HFFc6 (cell line): ENCODE data around the gene SLC4A1AP. TPM values are rescaled to one million over a fixed set of nuclear protein-coding genes. Genes with fewer than 3 reads are reported as not detected.
"Not testable (repeated sequence)": the region's sequence is repeated elsewhere in the genome, so short reads cannot be mapped to it uniquely, and the experiment has no call there.

ENCODE experiments used
- DNase-seq: peaks from one replicate; pipeline ENCODE4 v3.0.0-alpha.2; 2018
- H3K27ac Mint-ChIP-seq: 2 replicates; pipeline ENCODE4 v1.8.0; 2020; ENCODE audit warnings: mild to moderate bottlenecking, mixed read lengths
- H3K27me3 Mint-ChIP-seq: 2 replicates; pipeline ENCODE4 v1.8.0; 2021; ENCODE audit warnings: mild to moderate bottlenecking, moderate library complexity, mixed read lengths; ENCODE audit not compliant: insufficient read depth
- H3K36me3 Mint-ChIP-seq: 2 replicates; pipeline ENCODE4 v1.8.0; 2021; ENCODE audit warnings: low read depth, mixed read lengths
- H3K4me1 Mint-ChIP-seq: 2 replicates; pipeline ENCODE4 v1.8.0; 2020; ENCODE audit warnings: low read depth, mixed read lengths
- H3K4me3 Mint-ChIP-seq: 2 replicates; pipeline ENCODE4 v1.8.0; 2020; ENCODE audit warnings: mild to moderate bottlenecking, moderate library complexity, mixed read lengths
- H3K9me3 Mint-ChIP-seq: 2 replicates; pipeline ENCODE4 v1.8.0; 2020; ENCODE audit warnings: mild to moderate bottlenecking, mixed read lengths
- CTCF ChIP-seq: fragments of 200-600 bp; sonication (generic); IDR thresholded peaks from 2 replicates; pipeline ENCODE4 v1.5.0; 2021; ENCODE audit warnings: antibody characterized with exemption, mild to moderate bottlenecking
- total RNA-seq, 6 experiments: library from RNA; stranded (reverse); fragmentation: NEBNext Ultra II Directional; extraction: Animal tissue kit (Norgen Biotek cat#: 25700); gene quantifications; 2 replicates in 1 of 6; 3 replicates in 5 of 6; pipeline ENCODE4 v1.2.3, GENCODE V29; 2021

Gene SLC4A1AP
- total RNA-seq, 6 experiments from 2014 or later: 23.0 to 27.1 (median 24.5) TPM

- no peaks in the 10 kb centered on the region for H3K9me3 Mint-ChIP-seq
- H3K4me3 Mint-ChIP-seq: peak overlapping the region; percentile 50
Observed at GRCh38 chr2:27683390-27684071, 19.8 kb downstream of the SLC4A1AP start.

GRCh38 chr2:27685006-27685405 is 21.3 kb downstream of the SLC4A1AP start:
- H3K9me3 Mint-ChIP-seq, DNase-seq, H3K27me3 Mint-ChIP-seq, H3K4me3 Mint-ChIP-seq: not testable (repeated sequence)
- Mint-ChIP-seq H3K4me1 (peaks cover 37% of the 10 kb centered on the region), H3K36me3 (peaks cover 30% of the 10 kb centered on the region), H3K27ac (peak overlapping the region; percentile 31; the same call in 1 of the 2 replicates)

More at GRCh38 chr2:27683390-27684071, 19.8 kb downstream of the SLC4A1AP start:
- H3K4me1 Mint-ChIP-seq: peaks cover 37% of the 10 kb centered on the region
- peak; percentile 100 for TF ChIP-seq CTCF
- peaks cover 2% of the 10 kb centered on the region; the same call in 1 of the 2 replicates for H3K27me3 Mint-ChIP-seq
- peak overlapping the region; percentile 94 for H3K27ac Mint-ChIP-seq
- DNase-seq: peak; percentile 91
- peaks cover 30% of the 10 kb centered on the region for H3K36me3 Mint-ChIP-seq

- Mint-ChIP-seq H3K27ac (no peak overlapping the region), H3K27me3 (peaks cover 2% of the 10 kb centered on the region; the same call in 1 of the 2 replicates), H3K36me3 (peaks cover 28% of the 10 kb centered on the region), H3K9me3 (no peaks in the 10 kb centered on the region), H3K4me1 (peaks cover 33% of the 10 kb centered on the region), H3K4me3 (no peak overlapping the region)
- no peak for TF ChIP-seq CTCF
- DNase-seq: no peak
Observed at GRCh38 chr2:27685577-27685976, 21.9 kb downstream of the SLC4A1AP start.

GRCh38 chr2:27687232-27687631 is 23.5 kb downstream of the SLC4A1AP start:
- H3K27ac Mint-ChIP-seq: no peak overlapping the region
- TF ChIP-seq CTCF: no peak
- H3K36me3 Mint-ChIP-seq: peaks cover 23% of the 10 kb centered on the region
- H3K4me1 Mint-ChIP-seq: peaks cover 17% of the 10 kb centered on the region
- no peak overlapping the region for H3K4me3 Mint-ChIP-seq
- no peak for DNase-seq
- peaks cover 2% of the 10 kb centered on the region; the same call in 1 of the 2 replicates for H3K27me3 Mint-ChIP-seq
- no peaks in the 10 kb centered on the region for H3K9me3 Mint-ChIP-seq

- no peak overlapping the region for H3K4me3 Mint-ChIP-seq
- no peak for TF ChIP-seq CTCF
- H3K9me3 Mint-ChIP-seq: no peaks in the 10 kb centered on the region
- DNase-seq: no peak
- no peaks in the 10 kb centered on the region; the same call in 1 of the 2 replicates for H3K4me1 Mint-ChIP-seq
- peak overlapping the region; percentile 5; the same call in 1 of the 2 replicates for H3K27ac Mint-ChIP-seq
- H3K36me3 Mint-ChIP-seq: peaks cover 12% of the 10 kb centered on the region
- H3K27me3 Mint-ChIP-seq: no peaks in the 10 kb centered on the region
Observed at GRCh38 chr2:27689424-27689823, 25.7 kb downstream of the SLC4A1AP start.

- Mint-ChIP-seq H3K9me3 (no peaks in the 10 kb centered on the region), H3K27ac (no peak overlapping the region), H3K4me3 (no peak overlapping the region), H3K27me3 (no peaks in the 10 kb centered on the region), H3K4me1 (no peaks in the 10 kb centered on the region), H3K36me3 (peaks cover 5% of the 10 kb centered on the region)
- no peak for DNase-seq
- no peak for TF ChIP-seq CTCF
Observed at GRCh38 chr2:27690052-27690451, 26.4 kb downstream of the SLC4A1AP start.
